ENCODE data around the gene KDM4C. TPM values are rescaled to one million over a fixed set of nuclear protein-coding genes. Genes with fewer than 3 reads are reported as not detected.

KDM4C gene
- total RNA-seq, 1 experiment from 2014 or later = 16.2 TPM

DNA sequence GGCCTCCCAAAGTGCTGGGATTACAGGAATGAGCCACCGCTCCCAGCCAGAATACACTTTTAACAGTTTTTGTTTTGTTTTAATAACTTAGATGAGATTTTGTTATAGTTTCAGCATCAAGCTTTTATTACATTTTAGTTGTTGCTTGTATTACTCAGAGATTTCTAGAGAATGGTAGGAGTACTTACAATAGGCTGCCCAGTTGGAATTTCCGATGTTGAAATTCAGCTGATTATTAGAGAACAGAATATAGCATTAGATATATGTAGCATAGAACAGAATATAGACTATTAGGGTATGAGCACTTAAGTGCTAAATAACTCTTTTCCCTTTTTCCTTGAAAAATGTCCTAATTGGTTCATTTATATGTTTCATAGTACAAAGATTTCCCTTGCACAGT, 6.2 kb downstream of the KDM4C start:
- intact Hi-C loops (cut with micrococcal nuclease; ENCODE audit: unreplicated experiment) = no loop called here
- DNase-seq = no peak
- no peak overlapping the region for H3K27ac Mint-ChIP-seq (ENCODE audit: unreplicated experiment)
- peaks cover 16% of the 10 kb centered on the region for H3K4me1 Mint-ChIP-seq (ENCODE audit: low read depth, unreplicated experiment)
- no peak overlapping the region for H3K4me3 Mint-ChIP-seq (ENCODE audit: low read depth, unreplicated experiment)
- H3K36me3 Mint-ChIP-seq (ENCODE audit: insufficient read depth, unreplicated experiment) = peaks cover 20% of the 10 kb centered on the region
- BruUV-seq (replicated peaks) = no TSS peak
- CTCF ChIA-PET = no interaction called here
- no peaks in the 10 kb centered on the region for H3K9me3 Mint-ChIP-seq (ENCODE audit: low read depth, unreplicated experiment)
- no peaks in the 10 kb centered on the region for H3K27me3 Mint-ChIP-seq (ENCODE audit: unreplicated experiment)
- TF ChIP-seq, protein P1, sequence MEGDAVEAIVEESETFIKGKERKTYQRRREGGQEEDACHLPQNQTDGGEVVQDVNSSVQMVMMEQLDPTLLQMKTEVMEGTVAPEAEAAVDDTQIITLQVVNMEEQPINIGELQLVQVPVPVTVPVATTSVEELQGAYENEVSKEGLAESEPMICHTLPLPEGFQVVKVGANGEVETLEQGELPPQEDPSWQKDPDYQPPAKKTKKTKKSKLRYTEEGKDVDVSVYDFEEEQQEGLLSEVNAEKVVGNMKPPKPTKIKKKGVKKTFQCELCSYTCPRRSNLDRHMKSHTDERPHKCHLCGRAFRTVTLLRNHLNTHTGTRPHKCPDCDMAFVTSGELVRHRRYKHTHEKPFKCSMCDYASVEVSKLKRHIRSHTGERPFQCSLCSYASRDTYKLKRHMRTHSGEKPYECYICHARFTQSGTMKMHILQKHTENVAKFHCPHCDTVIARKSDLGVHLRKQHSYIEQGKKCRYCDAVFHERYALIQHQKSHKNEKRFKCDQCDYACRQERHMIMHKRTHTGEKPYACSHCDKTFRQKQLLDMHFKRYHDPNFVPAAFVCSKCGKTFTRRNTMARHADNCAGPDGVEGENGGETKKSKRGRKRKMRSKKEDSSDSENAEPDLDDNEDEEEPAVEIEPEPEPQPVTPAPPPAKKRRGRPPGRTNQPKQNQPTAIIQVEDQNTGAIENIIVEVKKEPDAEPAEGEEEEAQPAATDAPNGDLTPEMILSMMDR (IDR thresholded peaks at IDR 0.05; ENCODE audit: unreplicated experiment) = no peak

DNA sequence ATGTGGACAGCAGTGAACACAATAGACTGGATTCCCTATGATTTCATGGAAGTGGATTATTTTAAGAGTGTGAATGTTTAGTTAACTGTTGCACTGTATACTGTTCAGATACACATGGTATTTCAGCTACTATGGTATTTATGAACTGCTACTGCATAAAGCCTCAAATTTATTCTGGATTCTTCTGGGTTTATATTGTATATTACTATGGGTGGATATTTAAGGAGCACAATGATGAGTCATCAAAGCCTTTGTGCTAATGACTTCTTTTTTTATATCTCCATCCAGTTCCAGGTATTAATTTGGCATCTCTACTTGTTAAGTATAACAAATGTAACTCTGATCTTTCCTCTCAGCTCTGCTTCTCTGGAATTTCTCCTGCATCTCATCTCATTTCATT, 6.8 kb downstream of the KDM4C start:
- Mint-ChIP-seq H3K27ac (ENCODE audit: unreplicated experiment) (no peak overlapping the region), H3K27me3 (ENCODE audit: unreplicated experiment) (no peaks in the 10 kb centered on the region), H3K4me3 (ENCODE audit: low read depth, unreplicated experiment) (no peak overlapping the region), H3K4me1 (ENCODE audit: low read depth, unreplicated experiment) (peaks cover 16% of the 10 kb centered on the region), H3K36me3 (ENCODE audit: insufficient read depth, unreplicated experiment) (peaks cover 15% of the 10 kb centered on the region), H3K9me3 (ENCODE audit: low read depth, unreplicated experiment) (no peaks in the 10 kb centered on the region)
- intact Hi-C loops (cut with micrococcal nuclease; ENCODE audit: unreplicated experiment) = no loop called here
- CTCF ChIA-PET = no interaction called here
- TF ChIP-seq, protein P1 (IDR thresholded peaks at IDR 0.05; ENCODE audit: unreplicated experiment) = no peak
- no TSS peak for BruUV-seq (replicated peaks)
- DNase-seq = no peak

DNA sequence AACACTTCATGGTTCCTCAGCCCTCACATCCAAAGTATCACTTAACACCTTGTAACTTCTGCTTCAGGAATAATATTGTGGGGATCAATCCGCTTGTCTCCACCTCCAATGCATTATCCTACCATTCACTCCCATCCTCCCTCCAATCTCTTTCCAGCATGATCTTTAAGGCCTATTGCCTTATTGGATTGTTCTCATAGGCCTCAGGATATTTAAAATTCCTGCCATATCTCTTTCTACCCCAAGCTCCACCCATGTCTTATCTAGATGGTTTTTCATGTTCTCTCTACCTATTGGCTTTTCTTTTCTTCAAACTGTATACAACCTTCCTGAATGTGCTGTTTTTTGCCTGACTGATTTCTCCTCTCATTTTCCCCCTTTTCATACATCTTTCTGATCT, 7.2 kb downstream of the KDM4C start:
- Mint-ChIP-seq H3K27ac (ENCODE audit: unreplicated experiment) (no peak overlapping the region), H3K9me3 (ENCODE audit: low read depth, unreplicated experiment) (no peaks in the 10 kb centered on the region), H3K27me3 (ENCODE audit: unreplicated experiment) (no peaks in the 10 kb centered on the region), H3K4me1 (ENCODE audit: low read depth, unreplicated experiment) (peaks cover 16% of the 10 kb centered on the region), H3K4me3 (ENCODE audit: low read depth, unreplicated experiment) (no peak overlapping the region), H3K36me3 (ENCODE audit: insufficient read depth, unreplicated experiment) (peaks cover 11% of the 10 kb centered on the region)
- CTCF ChIA-PET = no interaction called here
- intact Hi-C loops (cut with micrococcal nuclease; ENCODE audit: unreplicated experiment) = no loop called here
- TF ChIP-seq, protein P1 (IDR thresholded peaks at IDR 0.05; ENCODE audit: unreplicated experiment) = no peak
- BruUV-seq (replicated peaks) = no TSS peak
- DNase-seq = no peak

DNA sequence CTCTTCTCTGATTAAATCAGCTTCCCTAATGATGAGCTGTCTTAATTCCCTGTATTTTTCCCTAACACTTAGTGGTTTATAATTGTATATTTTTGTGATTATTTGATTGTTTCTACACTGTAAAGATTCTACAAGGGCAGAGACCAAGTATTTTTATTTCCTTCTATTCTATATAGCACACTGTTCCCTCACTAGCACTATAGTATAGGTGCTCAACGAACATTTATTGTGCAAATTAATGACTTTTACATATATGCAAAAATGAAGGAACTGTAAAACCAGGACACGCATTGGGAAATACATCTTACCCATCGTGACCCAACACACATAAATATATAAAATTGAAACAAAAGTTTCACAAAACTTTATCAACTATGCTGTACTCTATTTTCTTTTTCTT, 7.6 kb downstream of the KDM4C start:
- CTCF ChIA-PET = interaction anchor here (0.5 kb wide), 1 partner anchor 934 kb away, joined by 4 read pairs; no protein-coding TSS in a partner anchor
- no peaks in the 10 kb centered on the region for H3K9me3 Mint-ChIP-seq (ENCODE audit: low read depth, unreplicated experiment)
- TF ChIP-seq, protein P1 (IDR thresholded peaks at IDR 0.05; ENCODE audit: unreplicated experiment) = no peak
- BruUV-seq (replicated peaks) = no TSS peak
- intact Hi-C loops (cut with micrococcal nuclease; ENCODE audit: unreplicated experiment) = no loop called here
- no peak overlapping the region for H3K27ac Mint-ChIP-seq (ENCODE audit: unreplicated experiment)
- peaks cover 8% of the 10 kb centered on the region for H3K36me3 Mint-ChIP-seq (ENCODE audit: insufficient read depth, unreplicated experiment)
- no peaks in the 10 kb centered on the region for H3K27me3 Mint-ChIP-seq (ENCODE audit: unreplicated experiment)
- DNase-seq = no peak
- peaks cover 16% of the 10 kb centered on the region for H3K4me1 Mint-ChIP-seq (ENCODE audit: low read depth, unreplicated experiment)
- no peak overlapping the region for H3K4me3 Mint-ChIP-seq (ENCODE audit: low read depth, unreplicated experiment)
